Small intestine (tissue), 7 donors: ENCODE results near the gene CCDC17. TPM values are rescaled to one million over a fixed set of nuclear protein-coding genes. Genes with fewer than 3 reads are reported as not detected.
"Not testable (repeated sequence)": the region's sequence is repeated elsewhere in the genome, so short reads cannot be mapped to it uniquely, and the experiment has no call there.

Experiments used
- DNase-seq, 2 donors: peaks; one replicate each; pipeline versions ENCODE4 v3.0.0 to v3.0.0-alpha.2; 2013
- FAIRE-seq: peaks from 2 replicates; lab custom pipeline; 2012; peaks lifted over from hg19 to GRCh38; lab: Jason Lieb, UNC
- H3K27ac ChIP-seq, 3 donors: one replicate each; pipeline ENCODE4 v1.5.1; 2013; ENCODE audit warnings: low read length in 2 of 3, mild to moderate bottlenecking in 2 of 3, control low read depth in 1 of 3, inconsistent platforms in 1 of 3, low read depth in 1 of 3, moderate library complexity in 1 of 3
- H3K27me3 ChIP-seq, 3 donors: one replicate each; pipeline ENCODE4 v1.6.1; 2013; ENCODE audit warnings: low read length in 3 of 3, inconsistent platforms in 1 of 3; ENCODE audit not compliant: control insufficient read depth in 3 of 3, insufficient read depth in 3 of 3
- H3K36me3 ChIP-seq, 3 donors: one replicate each; pipeline ENCODE4 v1.6.1; 2013; ENCODE audit warnings: low read length in 3 of 3, inconsistent platforms in 1 of 3, low read depth in 1 of 3, mild to moderate bottlenecking in 1 of 3, moderate library complexity in 1 of 3; ENCODE audit not compliant: control insufficient read depth in 3 of 3, insufficient read depth in 2 of 3
- H3K4me1 ChIP-seq, 3 donors: one replicate each; pipeline ENCODE4 v1.6.1; 2013; ENCODE audit warnings: low read length in 2 of 3, inconsistent platforms in 1 of 3, low read depth in 1 of 3, mild to moderate bottlenecking in 1 of 3, moderate library complexity in 1 of 3; ENCODE audit not compliant: control insufficient read depth in 3 of 3, insufficient read depth in 2 of 3
- H3K4me3 ChIP-seq, 3 donors: one replicate each; pipeline ENCODE4 v1.5.1; 2013; ENCODE audit warnings: low read length in 3 of 3, control low read depth in 1 of 3, inconsistent platforms in 1 of 3, low read depth in 1 of 3, mild to moderate bottlenecking in 1 of 3, moderate library complexity in 1 of 3
- H3K9me3 ChIP-seq, 2 donors: one replicate each; pipeline ENCODE4 v1.6.1; 2013; ENCODE audit warnings: low read depth in 1 of 2, low read length in 1 of 2; ENCODE audit not compliant: control insufficient read depth in 2 of 2, insufficient read depth in 1 of 2
- WGBS, 3 donors: extraction: QIAGEN DNeasy Blood & Tissue Kit; methylation state at CpG; one replicate each; pipeline ENCODE4 v1.1.7; 2013; 5-methylcytosine and 5-hydroxymethylcytosine counted together
- polyA plus RNA-seq, 4 donors: library from polyadenylated mRNA; stranded (reverse) in 3 of 4; unstranded in 1 of 4; fragments of 200-250 nt in 3 of 4; fragments of 120-200 nt in 1 of 4; gene quantifications; one replicate each; pipeline versions ENCODE4 v1.2.1 to v1.2.3, GENCODE V29; 2013
- donor health status: healthy with polysubstance abuse.
- donor health status: control.
- donor health status: control.
- donor health status: Bipolar disorder and iron deficiency.
- donor health status: healthy.

The CCDC17 gene
- polyA plus RNA-seq, 4 donors = 0.66 to 8.3 (median 3.3) TPM

DNA sequence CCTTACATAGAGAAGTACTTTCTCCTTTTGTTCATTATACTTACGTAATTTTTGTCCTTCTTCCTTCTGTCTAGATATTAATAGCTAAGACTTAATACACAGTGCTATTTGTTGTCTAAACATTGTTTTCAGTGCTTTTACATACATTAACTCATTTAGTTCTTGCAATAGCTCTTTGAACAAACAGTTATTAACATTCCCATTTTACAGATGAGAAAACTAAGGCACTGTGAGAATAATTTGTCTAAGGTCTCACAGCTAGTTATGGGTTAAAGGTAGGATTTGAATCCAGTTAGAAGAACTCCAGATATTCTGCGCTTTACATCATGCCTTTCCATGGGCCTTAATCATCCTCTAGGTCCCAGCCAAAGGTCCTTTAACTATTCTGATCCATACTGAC is 19.6 kb downstream of the CCDC17 start:
- no peaks in the 10 kb centered on the region for H3K27me3 ChIP-seq
- no peak for DNase-seq
- no peak for FAIRE-seq
- WGBS, 3 donors = 96 to 100% (median 98%) methylated on average over 2 of the region's 2 CpGs
- no peak overlapping the region for H3K27ac ChIP-seq
- H3K9me3 ChIP-seq = no peaks in the 10 kb centered on the region
- peaks cover 0 to 25% (median 3%) of the 10 kb centered on the region in 3 donors for H3K36me3 ChIP-seq
- no peaks in the 10 kb centered on the region for H3K4me1 ChIP-seq
- no peak overlapping the region for H3K4me3 ChIP-seq

- not testable (repeated sequence) for H3K27me3 ChIP-seq, DNase-seq, H3K27ac ChIP-seq, FAIRE-seq, H3K4me3 ChIP-seq, H3K9me3 ChIP-seq, H3K4me1 ChIP-seq
- WGBS, 3 donors = 96 to 97% (median 97%) methylated on average over 8 of the region's 8 CpGs
- peaks cover 0 to 31% (median 3%) of the 10 kb centered on the region in 3 donors for H3K36me3 ChIP-seq
Observed at GRCh38 chr1:45596765-45597164, 27.1 kb downstream of the CCDC17 start.

GRCh38 chr1:45594412-45594811 is 29.4 kb downstream of the CCDC17 start:
- FAIRE-seq = no peak
- no peaks in the 10 kb centered on the region for H3K27me3 ChIP-seq
- whole genome bisulfite sequencing, 3 donors = 88 to 91% (median 90%) methylated on average over 4 of the region's 4 CpGs

DNA sequence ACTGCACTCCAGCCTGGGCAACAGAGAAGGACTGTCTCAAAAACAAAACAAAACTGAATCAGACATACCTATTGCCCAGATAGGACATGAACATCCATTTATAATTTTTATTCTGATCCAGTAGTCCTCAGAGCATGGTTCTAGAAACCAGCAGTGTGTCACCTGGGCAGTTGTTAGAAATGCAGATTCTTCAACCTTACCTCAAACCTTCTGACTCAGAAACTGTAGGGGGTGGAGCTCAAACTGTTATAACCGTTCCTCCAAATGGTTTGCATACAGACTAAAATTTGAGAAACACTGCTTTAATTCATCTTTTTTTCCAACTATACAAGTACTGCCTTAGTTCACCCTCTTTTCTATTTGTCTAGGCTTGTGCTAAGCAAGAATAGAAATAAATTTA is 34.0 kb downstream of the CCDC17 start:
- Histone ChIP-seq H3K27me3 (no peaks in the 10 kb centered on the region), H3K9me3 (no peaks in the 10 kb centered on the region), H3K36me3 (peaks cover 0 to 26% (median 4%) of the 10 kb centered on the region in 3 donors), H3K4me1 (peaks cover 0 to 15% (median 8%) of the 10 kb centered on the region in 3 donors), H3K4me3 (peak overlapping the region in 1 of 3 donors; percentile 37), H3K27ac (no peak overlapping the region)
- DNase-seq (peak in 1 of 2 donors; percentile 36), FAIRE-seq (no peak)
- WGBS, 3 donors = 7 to 36% (median 27%) methylated on average over 1 of the region's 1 CpG

More at GRCh38 chr1:45594412-45594811, 29.4 kb downstream of the CCDC17 start:
- Histone ChIP-seq H3K27ac (no peak overlapping the region), H3K4me1 (no peaks in the 10 kb centered on the region), H3K9me3 (no peaks in the 10 kb centered on the region), H3K4me3 (no peak overlapping the region), H3K36me3 (peaks cover 3 to 37% (median 4%) of the 10 kb centered on the region in 3 donors)
- no peak for DNase-seq

GRCh38 chr1:45586769-45587168 is 37.1 kb downstream of the CCDC17 start:
- peaks cover 0 to 9% (median 4%) of the 10 kb centered on the region in 3 donors for H3K36me3 ChIP-seq
- FAIRE-seq = no peak
- DNase-seq = no peak
- H3K9me3 ChIP-seq = no peaks in the 10 kb centered on the region
- H3K4me1 ChIP-seq = peaks cover 0 to 15% (median 8%) of the 10 kb centered on the region in 3 donors
- no peaks in the 10 kb centered on the region for H3K27me3 ChIP-seq
- WGBS, 3 donors = 43 to 57% (median 45%) methylated on average over 4 of the region's 4 CpGs
- peak overlapping the region in 2 of 3 donors; percentile 21 to 61 for H3K27ac ChIP-seq
- no peak overlapping the region for H3K4me3 ChIP-seq

GRCh38 chr1:45585496-45586075 is 38.3 kb downstream of the CCDC17 start:
- H3K4me1 ChIP-seq = peaks cover 0 to 15% (median 8%) of the 10 kb centered on the region in 3 donors
- no peak for FAIRE-seq
- no peak for DNase-seq

DNA sequence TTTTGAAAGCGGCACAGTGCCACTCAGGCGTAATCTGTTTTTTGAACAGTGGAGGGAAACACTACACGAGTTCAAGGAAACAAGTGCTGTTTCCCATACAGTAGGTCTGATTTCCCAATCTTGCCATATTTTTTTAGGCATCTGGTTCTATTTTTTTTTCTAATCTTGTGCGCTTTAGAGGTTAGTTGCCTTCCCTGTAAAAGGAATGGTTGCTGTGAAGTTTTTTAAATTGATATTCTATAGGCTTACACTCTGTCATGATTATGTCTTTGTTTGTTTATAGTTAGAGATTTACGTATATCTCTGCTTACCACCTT is 38.8 kb downstream of the CCDC17 start:
- H3K9me3 ChIP-seq = no peaks in the 10 kb centered on the region
- peak overlapping the region; percentile 61 to 97 (median 86) for H3K4me3 ChIP-seq
- DNase-seq (no peak), FAIRE-seq (no peak)
- H3K27me3 ChIP-seq = no peaks in the 10 kb centered on the region
- 0 to 1% (median 1%) methylated on average over 5 of the region's 5 CpGs for WGBS, 3 donors
- H3K36me3 ChIP-seq = peaks cover 0 to 3% (median 0%) of the 10 kb centered on the region in 3 donors
- peaks cover 0 to 15% (median 8%) of the 10 kb centered on the region in 3 donors for H3K4me1 ChIP-seq
- peak overlapping the region in 2 of 3 donors; percentile 82 to 96 for H3K27ac ChIP-seq

More at GRCh38 chr1:45585496-45586075, 38.3 kb downstream of the CCDC17 start:
- Histone ChIP-seq H3K4me3 (peak overlapping the region in 2 of 3 donors; percentile 86 to 97), H3K9me3 (no peaks in the 10 kb centered on the region), H3K36me3 (peaks cover 0 to 3% (median 0%) of the 10 kb centered on the region in 3 donors), H3K27me3 (no peaks in the 10 kb centered on the region), H3K27ac (peak overlapping the region in 1 of 3 donors; percentile 96)
- 12 to 19% (median 13%) methylated on average over 7 of the region's 7 CpGs for WGBS, 3 donors

DNA sequence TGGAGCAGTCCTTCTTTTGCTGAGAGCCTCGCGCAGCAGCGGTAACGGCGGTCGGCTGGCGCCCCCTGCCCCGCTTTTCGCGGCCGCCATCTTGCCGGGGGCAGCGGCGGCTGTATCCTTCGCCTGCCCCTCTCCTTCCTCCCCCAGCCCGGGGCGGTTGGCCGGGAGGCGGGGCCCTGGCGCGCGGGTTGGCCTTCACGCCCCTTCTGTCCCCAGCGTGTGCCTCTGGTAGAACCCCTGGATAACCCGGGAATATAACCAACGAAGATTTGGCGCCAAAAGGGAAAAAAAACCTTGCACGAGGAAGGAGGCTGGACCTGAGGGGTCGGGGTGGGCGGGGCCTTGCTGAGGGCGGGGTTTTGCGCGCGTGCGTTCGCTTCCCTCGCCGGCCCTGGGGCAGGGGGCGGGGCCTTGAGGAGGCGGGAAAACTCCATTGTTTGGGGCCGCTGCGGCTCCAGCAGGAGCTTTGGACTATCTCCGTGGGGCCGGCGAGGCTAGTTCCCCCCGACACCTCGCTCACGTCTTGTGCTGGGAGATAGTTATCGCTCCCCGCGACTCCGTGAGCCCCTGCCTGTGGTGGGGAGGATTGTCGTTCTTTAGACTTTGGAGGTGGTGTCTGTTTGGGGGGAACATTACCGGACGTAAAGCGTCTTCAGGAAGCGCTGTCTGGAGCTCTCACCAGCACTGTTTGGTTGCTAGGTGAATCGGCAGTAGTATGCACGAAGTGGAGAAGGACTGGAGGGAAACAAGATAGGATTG is 39.3 kb downstream of the CCDC17 start:
- WGBS, 3 donors = 0 to 1% (median 0%) methylated on average over 39 to 59 of the region's 59 CpGs
- FAIRE-seq (no peak), DNase-seq (peak; percentile 90 to 96)
- Histone ChIP-seq H3K27me3 (no peaks in the 10 kb centered on the region), H3K36me3 (peaks cover 0 to 3% (median 0%) of the 10 kb centered on the region in 3 donors), H3K9me3 (no peaks in the 10 kb centered on the region), H3K27ac (peak overlapping the region; percentile 83 to 96 (median 96)), H3K4me3 (peak overlapping the region; percentile 61 to 97 (median 86)), H3K4me1 (peaks cover 0 to 15% (median 8%) of the 10 kb centered on the region in 3 donors)
